Upper lobe of left lung (tissue), 4 donors: ENCODE measurements around the gene ROCK2.

Experiments
- POLR2A ChIP-seq, 4 donors: fragments of 450-650 bp; IDR thresholded peaks; one replicate each; pipeline ENCODE4 v1.5.1; 2016 to 2017; ENCODE audit warnings: antibody characterized with exemption in 4 of 4, mild to moderate bottlenecking in 2 of 4
- TF ChIP-seq, protein P1 (sequence below), 6 experiments: fragments of 450-650 bp in 4 of 6; fragments of 200-600 bp in 2 of 6; sonication (generic) in 2 of 6; IDR thresholded peaks; one replicate each; pipeline ENCODE4 v1.5.1; 2016 to 2019; ENCODE audit warnings: antibody characterized with exemption in 6 of 6

DNA sequence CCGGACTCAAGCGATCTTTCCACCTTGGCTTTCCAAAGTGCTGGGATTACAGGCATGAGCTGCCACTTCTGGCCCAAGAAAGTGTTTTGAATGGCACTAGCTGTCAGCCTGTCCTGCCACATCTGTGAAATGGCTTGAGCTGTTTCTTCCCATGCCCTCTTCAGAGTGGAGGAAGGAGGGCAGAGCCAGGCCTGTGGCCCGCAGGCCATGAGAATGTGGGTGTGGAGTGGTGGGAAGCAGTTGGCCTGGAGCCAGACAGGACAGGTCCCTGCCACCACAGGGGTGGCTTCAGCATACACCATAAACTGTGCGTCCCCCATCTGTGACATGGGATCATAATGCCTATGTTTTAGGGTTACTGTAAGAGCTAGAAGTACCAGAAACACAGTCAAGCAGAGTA, 182.7 kb downstream of the ROCK2 start:
- no peak for TF ChIP-seq POLR2A (IDR thresholded peaks at IDR 0.05)
- TF ChIP-seq, protein P1, sequence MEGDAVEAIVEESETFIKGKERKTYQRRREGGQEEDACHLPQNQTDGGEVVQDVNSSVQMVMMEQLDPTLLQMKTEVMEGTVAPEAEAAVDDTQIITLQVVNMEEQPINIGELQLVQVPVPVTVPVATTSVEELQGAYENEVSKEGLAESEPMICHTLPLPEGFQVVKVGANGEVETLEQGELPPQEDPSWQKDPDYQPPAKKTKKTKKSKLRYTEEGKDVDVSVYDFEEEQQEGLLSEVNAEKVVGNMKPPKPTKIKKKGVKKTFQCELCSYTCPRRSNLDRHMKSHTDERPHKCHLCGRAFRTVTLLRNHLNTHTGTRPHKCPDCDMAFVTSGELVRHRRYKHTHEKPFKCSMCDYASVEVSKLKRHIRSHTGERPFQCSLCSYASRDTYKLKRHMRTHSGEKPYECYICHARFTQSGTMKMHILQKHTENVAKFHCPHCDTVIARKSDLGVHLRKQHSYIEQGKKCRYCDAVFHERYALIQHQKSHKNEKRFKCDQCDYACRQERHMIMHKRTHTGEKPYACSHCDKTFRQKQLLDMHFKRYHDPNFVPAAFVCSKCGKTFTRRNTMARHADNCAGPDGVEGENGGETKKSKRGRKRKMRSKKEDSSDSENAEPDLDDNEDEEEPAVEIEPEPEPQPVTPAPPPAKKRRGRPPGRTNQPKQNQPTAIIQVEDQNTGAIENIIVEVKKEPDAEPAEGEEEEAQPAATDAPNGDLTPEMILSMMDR (IDR thresholded peaks at IDR 0.05) = no peak
